Peyer's patch (tissue), 4 donors: ENCODE measurements around the gene PIGBOS1. TPM values are rescaled to one million over a fixed set of nuclear protein-coding genes. Genes with fewer than 3 reads are reported as not detected.

Experiments
- DNase-seq, 3 donors: peaks; one replicate each; pipeline ENCODE4 v3.0.0-alpha.2; 2017 to 2019
- H3K27ac ChIP-seq, 4 donors: fragments of 200-600 bp; sonication (generic); one replicate each; pipeline ENCODE4 v1.5.1; 2016 to 2019
- H3K27me3 ChIP-seq, 2 donors: fragments of 200-600 bp; sonication (generic); one replicate each; pipeline ENCODE4 v1.5.1; 2019
- H3K36me3 ChIP-seq, 3 donors: fragments of 200-600 bp; sonication (generic); one replicate each; pipeline ENCODE4 v1.5.1; 2016 to 2019
- H3K4me1 ChIP-seq, 4 donors: fragments of 200-600 bp; sonication (generic); one replicate each; pipeline ENCODE4 v1.5.1; 2016 to 2019
- H3K4me3 ChIP-seq, 4 donors: fragments of 200-600 bp; sonication (generic); 1 replicate in 3 of 4; 2 replicates in 1 of 4; pipeline ENCODE4 v1.5.1; 2016 to 2019; ENCODE audit warnings: mild to moderate bottlenecking in 1 of 4
- H3K9me3 ChIP-seq, 4 donors: fragments of 200-600 bp; sonication (generic); one replicate each; pipeline ENCODE4 v1.5.1; 2016 to 2019; ENCODE audit warnings: mild to moderate bottlenecking in 1 of 4
- POLR2A ChIP-seq, 2 donors: fragments of 450-650 bp; IDR thresholded peaks; one replicate each; pipeline ENCODE4 v1.5.1; 2017; ENCODE audit warnings: antibody characterized with exemption in 2 of 2, mild to moderate bottlenecking in 2 of 2, moderate library complexity in 2 of 2
- total RNA-seq, 4 donors: library from RNA; depleted of rRNA; stranded (reverse); fragments of >200 nt; gene quantifications; one replicate each; pipeline ENCODE4 v1.1.0, GENCODE V29; 2016
- TF ChIP-seq, protein P1 (sequence below), 6 experiments: fragments of 450-650 bp in 4 of 6; fragments of 200-600 bp in 2 of 6; sonication (generic) in 1 of 6; IDR thresholded peaks; one replicate each; pipeline ENCODE4 v1.5.1; 2017 to 2019; ENCODE audit warnings: antibody characterized with exemption in 6 of 6, mild to moderate bottlenecking in 3 of 6, moderate library complexity in 1 of 6

The PIGBOS1 gene
- total RNA-seq, 4 donors from 2014 or later = 4.2 to 12.0 (median 7.1) TPM

DNA sequence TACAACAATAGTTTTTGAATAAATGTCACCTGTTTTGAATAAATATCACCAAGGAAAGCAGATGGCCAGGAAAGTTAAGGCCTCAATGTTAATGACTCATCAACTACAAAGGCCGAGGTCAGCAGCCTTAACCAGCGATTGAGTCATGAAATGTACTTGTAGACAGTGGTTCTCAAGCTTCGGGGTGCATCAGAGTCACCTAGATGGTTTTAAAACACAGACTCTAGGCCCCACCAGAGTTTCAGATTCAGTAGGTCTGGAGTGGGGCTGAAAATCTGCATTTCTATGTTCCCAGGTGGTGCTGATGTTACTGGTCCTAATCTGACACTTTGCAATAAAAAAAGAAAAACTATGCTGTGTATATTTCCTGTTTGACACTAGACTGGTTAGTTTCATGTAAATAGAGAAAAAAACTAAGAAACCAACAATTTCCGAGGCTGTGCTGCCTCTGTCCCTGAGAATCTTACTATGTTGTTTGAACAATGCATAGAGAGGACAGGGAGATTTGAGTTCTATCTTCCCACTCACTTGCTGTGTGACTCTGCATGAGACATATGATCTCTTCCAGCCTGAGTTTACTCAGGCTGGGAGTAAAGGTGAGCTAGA, 39.1 kb downstream of the PIGBOS1 start:
- TF ChIP-seq, protein P1, sequence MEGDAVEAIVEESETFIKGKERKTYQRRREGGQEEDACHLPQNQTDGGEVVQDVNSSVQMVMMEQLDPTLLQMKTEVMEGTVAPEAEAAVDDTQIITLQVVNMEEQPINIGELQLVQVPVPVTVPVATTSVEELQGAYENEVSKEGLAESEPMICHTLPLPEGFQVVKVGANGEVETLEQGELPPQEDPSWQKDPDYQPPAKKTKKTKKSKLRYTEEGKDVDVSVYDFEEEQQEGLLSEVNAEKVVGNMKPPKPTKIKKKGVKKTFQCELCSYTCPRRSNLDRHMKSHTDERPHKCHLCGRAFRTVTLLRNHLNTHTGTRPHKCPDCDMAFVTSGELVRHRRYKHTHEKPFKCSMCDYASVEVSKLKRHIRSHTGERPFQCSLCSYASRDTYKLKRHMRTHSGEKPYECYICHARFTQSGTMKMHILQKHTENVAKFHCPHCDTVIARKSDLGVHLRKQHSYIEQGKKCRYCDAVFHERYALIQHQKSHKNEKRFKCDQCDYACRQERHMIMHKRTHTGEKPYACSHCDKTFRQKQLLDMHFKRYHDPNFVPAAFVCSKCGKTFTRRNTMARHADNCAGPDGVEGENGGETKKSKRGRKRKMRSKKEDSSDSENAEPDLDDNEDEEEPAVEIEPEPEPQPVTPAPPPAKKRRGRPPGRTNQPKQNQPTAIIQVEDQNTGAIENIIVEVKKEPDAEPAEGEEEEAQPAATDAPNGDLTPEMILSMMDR (IDR thresholded peaks at IDR 0.05) = no peak
- TF ChIP-seq POLR2A (IDR thresholded peaks at IDR 0.05) = no peak
- peaks cover 0 to 7% (median 3%) of the 10 kb centered on the region in 4 donors for H3K4me1 ChIP-seq
- no peaks in the 10 kb centered on the region for H3K9me3 ChIP-seq
- no peaks in the 10 kb centered on the region for H3K27me3 ChIP-seq
- no peak overlapping the region for H3K4me3 ChIP-seq
- peak in 2 of 3 donors; percentile 39 to 83 for DNase-seq
- H3K27ac ChIP-seq = peak overlapping the region; percentile 26 to 51 (median 41)
- H3K36me3 ChIP-seq = no peaks in the 10 kb centered on the region

DNA sequence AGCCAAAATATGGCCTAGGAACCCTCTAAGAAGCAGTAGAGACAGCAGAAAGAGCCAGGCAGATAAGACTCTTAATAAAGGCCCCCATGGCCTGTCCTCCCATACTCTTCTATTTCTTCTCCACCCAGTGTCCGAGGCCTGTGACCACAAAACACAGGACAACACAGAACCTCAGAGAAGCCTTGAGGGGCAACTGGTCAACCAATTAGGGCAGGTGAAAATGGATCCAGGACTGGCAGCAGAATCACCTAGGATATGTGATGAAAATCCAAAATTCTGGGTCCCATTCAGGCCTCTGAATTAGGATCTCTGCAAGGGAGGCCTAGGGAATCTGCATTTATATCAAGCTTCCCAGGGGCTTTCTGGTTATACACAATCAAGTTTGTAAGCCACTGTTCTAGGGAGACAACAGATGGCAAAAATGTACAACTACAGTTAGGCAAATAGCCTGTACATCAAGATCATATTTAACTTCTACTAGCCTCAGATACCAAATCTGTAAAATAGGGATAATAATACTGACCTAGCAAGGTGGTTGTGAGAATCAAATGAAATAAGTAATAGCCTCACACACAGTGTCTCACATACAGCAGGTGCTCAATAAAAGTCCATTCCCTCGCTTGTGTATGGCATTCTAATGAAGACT, 39.7 kb downstream of the PIGBOS1 start:
- no peak overlapping the region for H3K4me3 ChIP-seq
- TF ChIP-seq, protein P1 (IDR thresholded peaks at IDR 0.05) = no peak
- TF ChIP-seq POLR2A (IDR thresholded peaks at IDR 0.05) = no peak
- H3K27me3 ChIP-seq = no peaks in the 10 kb centered on the region
- DNase-seq = no peak
- H3K9me3 ChIP-seq = no peaks in the 10 kb centered on the region
- no peaks in the 10 kb centered on the region for H3K36me3 ChIP-seq
- peaks cover 0 to 7% (median 3%) of the 10 kb centered on the region in 4 donors for H3K4me1 ChIP-seq
- peak overlapping the region; percentile 26 to 51 (median 41) for H3K27ac ChIP-seq

DNA sequence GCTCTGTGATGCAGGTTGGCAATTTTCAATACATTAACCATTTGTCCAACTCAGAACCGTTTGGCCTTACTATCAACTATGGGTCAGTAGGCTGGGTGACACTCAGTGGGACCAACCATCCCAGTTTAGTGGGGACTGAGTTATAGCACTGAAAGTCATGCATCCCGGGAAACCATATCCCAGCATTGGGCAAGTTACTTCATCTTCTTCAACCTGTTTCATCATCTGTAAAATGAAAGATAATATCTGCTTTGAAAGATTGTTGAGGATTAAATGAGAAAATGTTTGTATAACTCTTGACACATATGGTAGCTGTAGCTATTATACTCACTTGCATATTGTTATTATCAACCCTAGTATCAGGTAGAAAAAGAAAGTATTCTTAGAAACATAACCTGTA, 41.2 kb downstream of the PIGBOS1 start:
- TF ChIP-seq, protein P1 (IDR thresholded peaks at IDR 0.05) = no peak
- no peak for TF ChIP-seq POLR2A (IDR thresholded peaks at IDR 0.05)
- H3K27ac ChIP-seq = peak overlapping the region; percentile 48 to 67 (median 56)

DNA sequence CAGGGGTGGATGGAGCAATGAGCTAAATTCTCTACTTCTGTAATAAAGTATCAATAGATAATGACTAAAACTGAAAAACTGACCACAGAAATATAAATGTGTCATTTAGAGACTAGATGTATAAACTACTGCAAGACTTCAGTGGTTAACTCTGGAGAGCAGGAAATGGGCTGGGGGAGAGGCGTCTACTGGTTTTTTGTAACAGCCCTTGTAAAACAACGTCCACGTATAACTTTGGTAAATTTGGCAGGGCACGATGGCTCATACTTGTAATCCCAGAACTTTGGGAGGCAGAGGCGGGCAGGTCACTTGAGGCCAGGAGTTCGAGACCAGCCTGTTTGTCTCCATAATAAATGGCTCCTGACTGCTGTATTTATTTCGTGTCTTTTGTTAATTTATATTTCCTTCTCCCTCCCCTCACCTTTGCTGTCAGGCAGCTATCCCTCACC, 41.8 kb downstream of the PIGBOS1 start:
- Histone ChIP-seq H3K27ac (peak overlapping the region; percentile 48 to 67 (median 56)), H3K4me3 (no peak overlapping the region), H3K27me3 (no peaks in the 10 kb centered on the region), H3K4me1 (peaks cover 0 to 5% (median under 1%) of the 10 kb centered on the region in 4 donors), H3K9me3 (no peaks in the 10 kb centered on the region), H3K36me3 (no peaks in the 10 kb centered on the region)
- peak in 2 of 3 donors; percentile 44 to 74 for DNase-seq
- no peak for TF ChIP-seq POLR2A (IDR thresholded peaks at IDR 0.05)

More for the DNA sequence above, 41.2 kb downstream of the PIGBOS1 start:
- Histone ChIP-seq H3K27me3 (no peaks in the 10 kb centered on the region), H3K4me3 (no peak overlapping the region), H3K9me3 (no peaks in the 10 kb centered on the region), H3K4me1 (peaks cover 0 to 7% (median 3%) of the 10 kb centered on the region in 4 donors), H3K36me3 (no peaks in the 10 kb centered on the region)
- DNase-seq = no peak

DNA sequence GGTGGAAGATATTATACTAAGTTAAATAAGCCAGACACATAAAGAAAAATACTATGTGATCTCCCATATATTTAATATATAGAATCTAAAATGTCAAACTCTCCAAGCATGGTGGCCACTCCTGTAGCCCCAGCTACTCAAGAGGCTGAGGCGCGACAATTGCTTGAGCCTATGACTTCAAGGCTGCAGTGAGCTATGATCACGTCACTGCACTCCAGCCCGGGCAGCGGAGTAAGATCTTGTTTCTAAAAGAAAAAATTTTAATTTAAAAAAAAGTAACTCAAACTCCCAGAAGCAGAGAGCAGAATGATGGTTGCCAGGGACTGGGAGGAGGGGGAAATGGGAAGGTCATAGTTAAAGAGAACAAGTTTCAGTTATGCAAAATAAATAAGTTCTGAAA, 42.6 kb downstream of the PIGBOS1 start:
- Histone ChIP-seq H3K9me3 (no peaks in the 10 kb centered on the region), H3K27ac (peak overlapping the region in 2 of 4 donors; percentile 48 to 56), H3K27me3 (no peaks in the 10 kb centered on the region), H3K4me1 (peaks cover 0 to 5% (median 0%) of the 10 kb centered on the region in 4 donors), H3K4me3 (no peak overlapping the region), H3K36me3 (no peaks in the 10 kb centered on the region)
- no peak for TF ChIP-seq POLR2A (IDR thresholded peaks at IDR 0.05)
- TF ChIP-seq, protein P1 (IDR thresholded peaks at IDR 0.05) = no peak
- DNase-seq = no peak

DNA sequence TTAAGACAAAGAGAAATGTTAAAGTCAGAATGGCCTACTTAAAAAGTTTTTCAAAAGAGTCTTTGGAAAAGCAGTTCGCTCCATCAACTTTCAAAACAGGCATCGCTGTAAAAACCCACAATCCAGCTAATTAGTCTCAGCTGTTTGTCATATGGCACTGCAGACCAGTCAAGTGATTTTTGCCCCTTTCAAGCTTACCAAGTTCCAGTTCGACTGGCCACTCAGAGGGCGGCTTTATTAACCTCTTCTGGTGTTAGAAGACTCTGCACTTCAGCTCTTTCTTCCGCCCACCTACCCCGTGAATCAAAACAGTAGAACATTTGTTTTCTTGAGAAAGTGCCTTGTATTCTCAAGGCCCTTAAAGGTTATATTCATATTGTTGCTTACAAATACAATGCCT, 48.6 kb downstream of the PIGBOS1 start:
- TF ChIP-seq, protein P1 (IDR thresholded peaks at IDR 0.05) = no peak
- no peak for TF ChIP-seq POLR2A (IDR thresholded peaks at IDR 0.05)
- Histone ChIP-seq H3K4me1 (peaks cover 0 to 4% (median 0%) of the 10 kb centered on the region in 4 donors), H3K36me3 (no peaks in the 10 kb centered on the region), H3K4me3 (no peak overlapping the region), H3K27ac (peak overlapping the region in 1 of 4 donors; percentile 27), H3K27me3 (no peaks in the 10 kb centered on the region), H3K9me3 (no peaks in the 10 kb centered on the region)
- DNase-seq = no peak
